ENCODE results near the gene CLEC9A. TPM values are rescaled to one million over a fixed set of nuclear protein-coding genes. Genes with fewer than 3 reads are reported as not detected.

The CLEC9A gene
- total and polyA plus RNA-seq, 2 of the 8 experiments (the other 6 are each of a cell fraction or from before 2014, with no cell fraction given): not detected

DNA sequence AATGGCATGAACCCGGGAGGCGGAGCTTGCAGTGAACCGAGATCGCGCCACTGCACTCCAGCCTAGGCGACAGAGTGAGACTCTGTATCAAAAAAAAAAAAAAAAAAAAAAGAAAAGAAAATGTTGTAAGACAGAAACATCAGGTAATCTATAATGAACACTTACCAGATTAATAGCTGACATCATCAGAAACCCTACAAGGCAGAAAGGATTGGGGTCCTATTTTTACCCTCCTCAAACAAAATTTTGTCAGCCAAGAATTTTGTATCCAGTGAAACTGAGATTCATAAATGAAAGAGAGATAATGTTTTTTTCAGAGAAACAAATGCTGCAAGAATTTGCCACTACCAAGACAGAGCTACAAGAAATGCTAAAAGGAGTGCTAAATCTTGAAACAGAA, 54.3 kb downstream of the CLEC9A start (continued):
- TF ChIP-seq EGR1 (IDR thresholded peaks at IDR 0.05; ENCODE audit: borderline replicate concordance, low read depth, low read length): no peak
- no peak for TF ChIP-seq ASH2L (IDR thresholded peaks at IDR 0.05; ENCODE audit: low read length)
- no peak for TF ChIP-seq TEAD4 (IDR thresholded peaks at IDR 0.05; ENCODE audit: low read depth, low read length)
- no peak for TF ChIP-seq KDM5A (IDR thresholded peaks at IDR 0.05; ENCODE audit: low read length)
